Activated CD8-positive, alpha-beta memory T cell treated with anti-CD3 and anti-CD28 coated beads, Interleukin-2, amount 10 ng/mL, durations not matched to agents 7 days and 5 days (primary cell): ENCODE data around the gene C2CD5. TPM values are rescaled to one million over a fixed set of nuclear protein-coding genes. Genes with fewer than 3 reads are reported as not detected.
"Not testable (repeated sequence)": the region's sequence is repeated elsewhere in the genome, so short reads cannot be mapped to it uniquely, and the experiment has no call there.

Experiments used
- ATAC-seq: fragments of 150-1000 bp; cut with Tn5 transposase; one replicate; pipeline ENCODE4 v1.10.0; 2021; ENCODE audit warnings: moderate library complexity
- CTCF ChIA-PET: fragments of 350-600 bp; sonication (Branson Sonifier 250); formaldehyde crosslinking; loops from one replicate; lab custom pipeline; 2021; ENCODE audit warnings: antibody characterized with exemption; lab: Charles Lee
- DNase-seq: peaks from one replicate; pipeline ENCODE4 v3.0.0-alpha.2; 2020
- H3K27ac Mint-ChIP-seq: one replicate; pipeline ENCODE4 v1.8.0; 2021; ENCODE audit warnings: mild to moderate bottlenecking, mixed read lengths
- H3K27me3 Mint-ChIP-seq: one replicate; pipeline ENCODE4 v1.8.0; 2021; ENCODE audit warnings: mixed read lengths
- H3K36me3 Mint-ChIP-seq: one replicate; pipeline ENCODE4 v1.8.0; 2021; ENCODE audit warnings: mild to moderate bottlenecking, mixed read lengths
- H3K4me1 Mint-ChIP-seq: one replicate; pipeline ENCODE4 v1.8.0; 2021; ENCODE audit warnings: mixed read lengths
- H3K4me3 Mint-ChIP-seq: one replicate; pipeline ENCODE4 v1.8.0; 2021; ENCODE audit warnings: mild to moderate bottlenecking, moderate library complexity, mixed read lengths
- H3K9me3 Mint-ChIP-seq: one replicate; pipeline ENCODE4 v1.8.0; 2022; ENCODE audit warnings: low read depth, mixed read lengths
- total RNA-seq, 2 experiments: library from RNA; stranded (reverse); gene quantifications; one replicate each; pipeline ENCODE4 v1.2.3, GENCODE V29; 2021

The C2CD5 gene
- total RNA-seq, 2 experiments from 2014 or later = 41.7 to 51.1 TPM

DNA sequence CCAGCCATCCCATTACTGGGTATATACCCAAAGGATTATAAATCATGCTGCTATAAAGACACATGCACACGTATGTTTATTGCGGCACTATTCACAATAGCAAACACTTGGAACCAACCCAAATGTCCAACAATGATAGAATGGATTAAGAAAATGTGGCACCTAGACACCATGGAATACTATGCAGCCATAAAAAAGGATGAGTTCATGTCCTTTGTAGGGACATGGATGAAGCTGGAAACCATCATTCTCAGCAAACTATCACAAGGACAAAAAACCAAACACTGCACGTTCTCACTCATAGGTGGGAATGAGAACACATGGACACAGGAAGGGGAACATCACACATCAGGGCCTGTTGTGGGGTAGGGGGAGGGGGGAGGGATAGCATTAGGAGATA is 56.7 kb downstream of the C2CD5 start:
- H3K4me1 Mint-ChIP-seq, H3K9me3 Mint-ChIP-seq, H3K27me3 Mint-ChIP-seq, DNase-seq, ATAC-seq, H3K27ac Mint-ChIP-seq, CTCF ChIA-PET, H3K4me3 Mint-ChIP-seq: not testable (repeated sequence)
- H3K36me3 Mint-ChIP-seq = peaks cover 47% of the 10 kb centered on the region

DNA sequence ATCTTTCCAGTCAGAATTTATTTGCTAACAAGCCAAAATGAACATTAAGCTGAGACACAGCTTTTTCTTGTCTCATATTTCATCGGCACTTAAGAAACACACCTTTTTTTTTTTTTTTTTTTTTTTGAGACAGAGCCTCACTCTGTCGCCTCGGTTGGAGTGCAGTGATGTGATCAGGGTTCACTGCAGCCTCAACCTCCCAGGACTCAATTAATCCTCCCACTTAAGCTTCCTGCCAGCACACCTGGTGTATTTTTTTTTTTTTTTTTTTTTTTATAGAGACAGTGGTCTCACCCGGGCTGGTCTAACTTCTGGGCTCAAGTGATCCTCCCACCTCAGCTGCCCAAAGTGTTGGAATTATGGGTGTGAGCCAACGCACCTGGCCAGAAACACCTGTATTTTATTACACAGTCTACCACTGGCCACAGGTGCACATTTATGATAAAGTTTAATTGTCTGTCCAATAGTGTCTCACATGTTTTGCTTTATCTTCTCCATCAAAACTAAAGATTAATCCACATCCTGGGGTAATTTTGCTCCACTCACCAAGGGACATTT is 62.7 kb downstream of the C2CD5 start:
- Mint-ChIP-seq H3K27me3 (no peaks in the 10 kb centered on the region), H3K4me3 (no peak overlapping the region), H3K36me3 (peaks cover 35% of the 10 kb centered on the region), H3K4me1 (peaks cover 17% of the 10 kb centered on the region), H3K9me3 (no peaks in the 10 kb centered on the region), H3K27ac (no peak overlapping the region)
- no peak for DNase-seq
- CTCF ChIA-PET = no interaction called here
- ATAC-seq = no peak

DNA sequence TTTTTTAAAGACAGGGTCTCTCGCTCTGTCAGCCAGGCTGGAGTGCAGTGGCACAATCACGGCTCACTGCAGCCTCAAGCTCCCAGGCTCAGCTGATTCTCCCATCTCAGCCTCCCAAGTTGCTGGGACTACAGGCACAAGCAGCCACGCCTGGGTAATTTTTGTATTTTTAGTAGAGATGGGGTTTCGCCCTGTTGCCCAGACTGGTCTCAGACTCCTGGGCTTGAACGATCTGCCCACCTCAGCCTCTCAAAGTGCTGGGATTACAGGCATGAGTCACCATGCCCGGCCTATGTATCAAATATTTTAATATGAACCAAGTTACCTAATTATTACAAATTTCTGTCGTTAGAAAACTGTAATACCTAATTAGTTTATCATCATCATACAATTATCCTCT is 63.5 kb downstream of the C2CD5 start:
- not testable (repeated sequence) for H3K27me3 Mint-ChIP-seq, H3K27ac Mint-ChIP-seq, DNase-seq, H3K4me3 Mint-ChIP-seq, ATAC-seq, H3K9me3 Mint-ChIP-seq
- CTCF ChIA-PET = interaction anchor here (1.0 kb wide), 1 partner anchor 22 kb away, joined by 4 read pairs; no protein-coding TSS in a partner anchor
- Mint-ChIP-seq H3K36me3 (peaks cover 31% of the 10 kb centered on the region), H3K4me1 (peaks cover 17% of the 10 kb centered on the region)

DNA sequence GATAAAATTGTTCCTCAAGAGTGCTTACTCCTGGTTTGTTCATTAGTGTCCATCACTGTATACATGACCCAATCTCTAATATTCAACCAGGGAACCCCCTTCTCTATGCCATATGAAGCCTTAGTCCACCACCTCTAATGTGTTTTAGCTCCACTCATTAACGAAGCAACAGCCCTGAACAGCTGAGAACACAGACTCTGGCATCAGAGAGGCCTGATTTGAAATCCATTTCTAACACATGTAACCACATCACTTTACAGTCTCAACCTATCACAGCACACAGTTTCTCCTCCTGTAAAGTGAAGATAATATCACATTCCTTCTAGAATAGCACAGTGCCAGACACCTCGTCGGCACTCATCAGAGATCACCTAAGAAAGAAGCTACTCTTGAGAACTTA is 64.3 kb downstream of the C2CD5 start:
- no peak overlapping the region for H3K4me3 Mint-ChIP-seq
- CTCF ChIA-PET = interaction anchor here (1.0 kb wide), 1 partner anchor 21 kb away, joined by 4 read pairs; no protein-coding TSS in a partner anchor
- no peaks in the 10 kb centered on the region for H3K9me3 Mint-ChIP-seq
- H3K27me3 Mint-ChIP-seq = no peaks in the 10 kb centered on the region
- peaks cover 17% of the 10 kb centered on the region for H3K4me1 Mint-ChIP-seq
- no peak for ATAC-seq
- peaks cover 31% of the 10 kb centered on the region for H3K36me3 Mint-ChIP-seq
- no peak overlapping the region for H3K27ac Mint-ChIP-seq
- no peak for DNase-seq

DNA sequence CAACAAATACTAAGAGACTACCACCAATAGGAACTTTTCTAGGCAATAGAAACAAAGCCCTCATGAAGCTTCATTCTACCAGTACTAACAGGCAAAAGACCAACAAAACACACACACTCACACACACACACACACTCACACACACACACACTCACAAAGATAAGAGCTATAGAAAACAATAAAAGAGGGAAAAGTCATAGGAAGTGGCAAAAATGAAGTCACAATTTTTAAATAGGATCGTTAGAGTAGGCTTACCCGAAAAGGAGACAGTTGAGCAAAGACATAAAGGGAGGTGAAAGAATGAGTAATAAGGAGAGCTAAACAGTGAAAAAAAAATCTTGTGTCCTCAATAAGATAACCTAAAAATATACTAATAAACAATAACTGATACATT is 66.5 kb downstream of the C2CD5 start:
- Mint-ChIP-seq H3K9me3 (no peaks in the 10 kb centered on the region), H3K36me3 (peaks cover 31% of the 10 kb centered on the region), H3K27me3 (no peaks in the 10 kb centered on the region), H3K27ac (peak overlapping the region; percentile 63), H3K4me3 (no peak overlapping the region), H3K4me1 (peaks cover 25% of the 10 kb centered on the region)
- CTCF ChIA-PET = interaction anchor here (1.2 kb wide), 1 partner anchor 18 kb away, joined by 4 read pairs; no protein-coding TSS in a partner anchor
- DNase-seq (no peak), ATAC-seq (peak; percentile 49)

DNA sequence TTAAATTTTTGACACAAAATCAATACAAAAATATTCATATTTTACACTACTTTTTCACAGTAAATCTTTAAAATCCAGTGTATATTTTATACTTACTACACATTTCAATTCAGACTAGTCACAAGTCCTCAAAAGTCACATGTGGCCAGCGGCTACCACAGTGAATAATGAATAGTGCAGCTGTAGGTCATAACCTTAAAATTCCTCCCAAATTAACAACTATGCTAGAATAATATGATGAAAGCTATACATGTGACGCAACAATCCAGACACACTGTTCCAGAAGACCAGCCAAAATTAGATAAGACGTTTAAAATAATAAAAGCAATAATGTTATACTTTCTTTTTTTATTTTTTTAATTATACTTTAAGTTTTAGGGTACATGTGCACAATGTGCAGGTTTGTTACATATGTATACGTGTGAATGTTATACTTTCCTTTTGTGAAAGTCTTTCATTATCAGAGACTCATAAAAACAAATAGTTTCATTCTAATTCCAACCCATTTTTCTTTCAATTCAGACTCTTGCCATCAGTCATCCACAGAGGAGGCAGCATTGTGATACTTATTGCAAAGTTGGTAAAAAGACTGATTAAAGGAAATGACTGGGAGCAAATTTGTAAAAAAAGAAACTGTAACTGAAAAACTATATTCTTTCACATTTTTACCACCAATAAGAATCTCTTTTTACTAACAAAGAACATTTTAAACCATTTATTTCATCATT is 67.0 kb downstream of the C2CD5 start:
- H3K4me1 Mint-ChIP-seq = peaks cover 25% of the 10 kb centered on the region
- CTCF ChIA-PET = interaction anchor here (1.2 kb wide), 1 partner anchor 18 kb away, joined by 4 read pairs; no protein-coding TSS in a partner anchor
- H3K9me3 Mint-ChIP-seq = no peaks in the 10 kb centered on the region
- H3K4me3 Mint-ChIP-seq = no peak overlapping the region
- no peak for DNase-seq
- H3K36me3 Mint-ChIP-seq = peaks cover 28% of the 10 kb centered on the region
- H3K27me3 Mint-ChIP-seq = no peaks in the 10 kb centered on the region
- no peak overlapping the region for H3K27ac Mint-ChIP-seq
- no peak for ATAC-seq

DNA sequence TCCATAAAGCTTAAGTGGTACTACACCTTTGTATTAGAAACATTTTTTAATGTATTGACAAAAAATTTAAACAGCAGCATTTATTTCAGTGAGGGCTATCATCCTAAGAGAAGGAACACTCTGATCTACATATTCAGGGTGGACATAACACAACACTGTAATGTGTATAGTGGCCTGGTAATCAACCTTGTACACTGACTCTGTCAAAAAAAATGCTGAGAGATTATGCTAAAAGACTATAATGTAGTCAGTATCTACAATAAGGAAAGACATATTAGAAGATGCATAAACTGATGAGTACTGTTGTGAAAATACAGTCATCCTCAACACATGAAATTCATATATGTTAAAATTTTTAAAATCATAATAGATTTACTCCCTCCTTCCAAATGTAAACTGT is 68.2 kb downstream of the C2CD5 start:
- peaks cover 25% of the 10 kb centered on the region for H3K4me1 Mint-ChIP-seq
- ATAC-seq = no peak
- H3K9me3 Mint-ChIP-seq = no peaks in the 10 kb centered on the region
- H3K27me3 Mint-ChIP-seq = no peaks in the 10 kb centered on the region
- no peak for DNase-seq
- CTCF ChIA-PET = interaction anchor here (2.2 kb wide), 1 partner anchor 16 kb away, joined by 11 read pairs; no protein-coding TSS in a partner anchor
- no peak overlapping the region for H3K27ac Mint-ChIP-seq
- no peak overlapping the region for H3K4me3 Mint-ChIP-seq
- peaks cover 23% of the 10 kb centered on the region for H3K36me3 Mint-ChIP-seq

DNA sequence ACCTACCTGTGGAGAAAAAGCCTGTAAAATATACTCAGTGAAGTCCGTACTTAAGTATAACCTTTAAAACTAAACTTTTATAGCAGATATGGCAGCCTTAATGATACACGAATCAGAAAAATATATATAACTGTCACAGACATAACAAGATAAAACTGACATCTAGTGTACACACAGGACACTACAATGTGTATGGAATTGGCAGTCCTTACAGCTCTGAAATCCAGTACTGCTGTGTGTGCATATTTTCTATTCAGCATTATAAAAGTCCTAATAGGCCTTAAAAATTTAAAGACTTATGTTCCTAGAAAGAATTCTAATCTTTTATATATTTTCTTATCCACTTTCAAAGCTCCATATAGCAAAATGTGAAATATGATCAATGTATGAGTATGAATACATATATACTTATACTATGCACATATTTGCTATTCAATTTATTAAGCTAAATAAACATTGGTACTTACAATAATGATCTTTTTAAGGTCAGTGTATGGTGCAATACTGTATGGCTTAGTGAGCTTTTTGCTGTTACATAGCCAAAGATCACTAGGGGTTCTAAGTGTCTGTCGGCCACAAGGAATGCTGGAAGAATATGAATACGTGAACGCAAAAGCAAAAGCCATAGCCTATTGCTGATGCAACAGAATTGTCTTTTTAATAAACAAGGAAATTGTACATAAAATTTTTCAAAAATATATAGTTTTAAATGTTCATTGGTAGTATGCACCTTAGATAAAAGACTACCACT is 69.2 kb downstream of the C2CD5 start:
- no peak overlapping the region for H3K27ac Mint-ChIP-seq
- CTCF ChIA-PET = interaction anchor here (2.2 kb wide), 1 partner anchor 15 kb away, joined by 11 read pairs; no protein-coding TSS in a partner anchor

DNA sequence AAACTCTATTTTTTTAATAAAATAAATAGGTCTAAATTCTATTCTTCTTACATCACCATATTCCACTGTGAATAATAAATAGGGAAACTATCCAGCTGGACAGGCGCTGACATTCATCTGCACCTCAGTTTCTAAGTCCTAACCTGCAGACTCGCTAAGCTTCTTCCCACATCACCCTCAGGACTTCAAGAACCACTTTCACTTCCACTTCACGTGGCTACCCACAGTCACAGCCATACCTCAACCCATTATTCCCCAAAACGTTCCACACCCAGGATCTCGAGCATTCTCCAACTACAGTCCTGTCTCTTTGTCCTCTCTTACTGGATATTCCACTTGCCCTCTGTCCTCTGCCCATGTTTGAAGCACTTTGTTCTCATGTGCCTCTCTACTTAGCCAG is 71.1 kb downstream of the C2CD5 start:
- H3K4me3 Mint-ChIP-seq = no peak overlapping the region
- H3K36me3 Mint-ChIP-seq = peaks cover 38% of the 10 kb centered on the region
- peaks cover 25% of the 10 kb centered on the region for H3K4me1 Mint-ChIP-seq
- H3K27me3 Mint-ChIP-seq = no peaks in the 10 kb centered on the region
- CTCF ChIA-PET = interaction anchor here (1.1 kb wide), 1 partner anchor 19 kb away, joined by 3 read pairs; no protein-coding TSS in a partner anchor
- DNase-seq (no peak), ATAC-seq (no peak)
- H3K9me3 Mint-ChIP-seq = no peaks in the 10 kb centered on the region
- no peak overlapping the region for H3K27ac Mint-ChIP-seq

More for the DNA sequence above, 69.2 kb downstream of the C2CD5 start:
- Mint-ChIP-seq H3K9me3 (no peaks in the 10 kb centered on the region), H3K4me1 (peaks cover 30% of the 10 kb centered on the region), H3K27me3 (no peaks in the 10 kb centered on the region), H3K4me3 (no peak overlapping the region), H3K36me3 (peaks cover 27% of the 10 kb centered on the region)
- ATAC-seq (no peak), DNase-seq (no peak)

DNA sequence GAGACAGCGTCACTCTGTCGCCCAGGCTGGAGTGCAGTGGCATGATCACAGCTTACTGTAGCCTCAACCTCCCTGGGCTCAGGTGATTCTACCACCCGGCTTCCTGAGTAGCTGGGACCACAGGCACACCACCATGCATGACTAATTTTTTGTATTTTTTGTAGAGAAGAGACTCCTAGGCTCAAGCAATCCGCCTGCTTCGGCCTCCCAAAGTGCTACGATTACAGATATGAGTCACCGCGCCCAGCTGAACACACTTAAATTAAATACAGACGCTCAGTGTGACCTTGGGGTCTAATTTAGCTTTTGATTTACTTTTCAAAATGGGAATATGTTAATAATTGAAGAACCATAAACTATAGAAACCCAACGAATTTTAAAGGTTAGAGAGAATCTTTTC is 77.2 kb downstream of the C2CD5 start:
- peaks cover 26% of the 10 kb centered on the region for H3K36me3 Mint-ChIP-seq
- DNase-seq (no peak), ATAC-seq (no peak)
- peaks cover 7% of the 10 kb centered on the region for H3K4me1 Mint-ChIP-seq
- CTCF ChIA-PET = interaction anchor here (1.4 to 2.6 kb wide), 2 partner anchors 8 to 10 kb away, joined by 3 to 11 read pairs; no protein-coding TSS in a partner anchor
- H3K27ac Mint-ChIP-seq = no peak overlapping the region
- H3K27me3 Mint-ChIP-seq = no peaks in the 10 kb centered on the region
- H3K9me3 Mint-ChIP-seq = no peaks in the 10 kb centered on the region
- H3K4me3 Mint-ChIP-seq = no peak overlapping the region

DNA sequence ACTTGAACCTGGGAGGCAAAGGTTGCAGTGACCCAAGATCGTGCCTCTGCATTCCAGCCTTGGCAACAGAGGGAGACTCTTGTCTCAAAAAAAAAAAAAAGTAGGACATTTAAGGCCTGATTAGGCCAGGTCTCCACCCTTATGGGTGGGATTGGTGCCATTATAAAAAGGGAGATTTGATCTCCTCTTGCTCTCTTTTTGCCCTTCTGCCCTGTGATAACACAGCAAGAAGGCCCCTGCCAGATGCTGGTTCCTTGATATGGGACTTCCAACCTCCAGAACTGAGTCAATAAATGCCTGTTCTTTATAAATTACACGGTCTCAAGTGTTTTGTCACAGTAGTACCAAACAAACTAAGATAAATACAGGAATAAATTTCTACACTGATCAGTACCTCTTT is 81.0 kb downstream of the C2CD5 start:
- H3K4me3 Mint-ChIP-seq = no peak overlapping the region
- H3K9me3 Mint-ChIP-seq = no peaks in the 10 kb centered on the region
- DNase-seq (no peak), ATAC-seq (no peak)
- peaks cover 7% of the 10 kb centered on the region for H3K36me3 Mint-ChIP-seq
- CTCF ChIA-PET = no interaction called here
- no peak overlapping the region for H3K27ac Mint-ChIP-seq
- H3K4me1 Mint-ChIP-seq = peaks cover 4% of the 10 kb centered on the region
- H3K27me3 Mint-ChIP-seq = no peaks in the 10 kb centered on the region

DNA sequence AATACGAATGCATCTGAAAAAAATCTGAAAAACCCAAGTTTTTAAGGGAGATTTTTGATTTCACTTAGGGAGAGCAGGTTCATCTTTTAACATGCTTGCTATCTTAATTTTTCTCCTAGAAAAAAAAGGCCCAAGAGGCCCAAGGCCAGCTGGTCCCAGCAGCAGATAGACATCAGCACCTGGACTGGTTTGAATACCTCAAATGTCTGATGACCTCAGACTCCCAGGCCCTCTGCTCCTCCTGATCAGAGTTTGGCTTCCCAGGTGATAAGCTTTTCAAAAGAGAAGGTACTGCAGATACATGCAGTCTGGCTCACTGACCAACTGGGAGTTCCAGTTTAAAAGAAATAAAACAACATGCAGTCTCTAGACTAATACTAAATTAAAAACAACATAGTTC is 82.6 kb downstream of the C2CD5 start:
- CTCF ChIA-PET = interaction anchor here (0.5 to 2.7 kb wide), 5 partner anchors 10 to 361 kb away, joined by 3 to 9 read pairs (median 3); no protein-coding TSS in a partner anchor
- peaks cover 4% of the 10 kb centered on the region for H3K36me3 Mint-ChIP-seq
- no peak for ATAC-seq
- H3K27me3 Mint-ChIP-seq = no peaks in the 10 kb centered on the region
- H3K27ac Mint-ChIP-seq = no peak overlapping the region
- no peak overlapping the region for H3K4me3 Mint-ChIP-seq
- H3K9me3 Mint-ChIP-seq = no peaks in the 10 kb centered on the region
- DNase-seq = no peak
- H3K4me1 Mint-ChIP-seq = peaks cover 4% of the 10 kb centered on the region

DNA sequence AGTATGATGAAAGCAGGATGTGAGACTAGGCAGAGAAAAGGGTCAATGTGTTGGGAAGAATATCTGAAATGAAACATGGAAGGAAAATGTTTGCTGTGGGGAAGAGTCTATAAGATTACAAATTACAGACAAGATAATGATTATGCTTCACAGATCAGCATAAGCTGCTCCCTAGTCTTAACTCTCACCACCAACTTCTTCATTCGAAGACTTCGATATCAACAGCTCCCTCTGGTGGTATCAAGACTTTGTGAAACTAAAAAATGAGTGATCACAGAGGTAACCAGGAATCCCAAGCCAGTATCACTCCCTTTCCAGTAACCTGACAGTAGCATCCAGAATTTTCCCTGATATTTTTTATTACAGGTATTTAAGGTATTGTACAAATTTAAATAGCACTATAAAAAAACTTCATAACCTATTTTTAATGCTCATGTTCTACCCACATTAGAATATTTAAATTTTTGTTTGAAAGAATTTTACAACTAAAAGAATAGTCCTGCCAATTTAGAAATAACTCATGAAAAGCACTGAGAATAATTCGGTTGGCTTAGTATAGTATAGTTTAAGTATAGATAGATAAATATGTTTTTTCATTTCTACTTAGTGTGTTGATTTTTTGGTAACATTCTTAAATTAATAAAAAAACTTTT is 84.4 kb downstream of the C2CD5 start:
- ATAC-seq = peak; percentile 57
- peaks cover 4% of the 10 kb centered on the region for H3K4me1 Mint-ChIP-seq
- peaks cover 2% of the 10 kb centered on the region for H3K36me3 Mint-ChIP-seq
- H3K9me3 Mint-ChIP-seq = no peaks in the 10 kb centered on the region
- CTCF ChIA-PET = interaction anchor here (0.9 to 2.7 kb wide), 15 partner anchors 8 to 762 kb away, joined by 3 to 11 read pairs (median 4); no protein-coding TSS in a partner anchor
- no peak overlapping the region for H3K27ac Mint-ChIP-seq
- H3K4me3 Mint-ChIP-seq = no peak overlapping the region
- H3K27me3 Mint-ChIP-seq = no peaks in the 10 kb centered on the region
- DNase-seq = no peak
